ENCODE results near the gene ENTR1. TPM values are rescaled to one million over a fixed set of nuclear protein-coding genes. Genes with fewer than 3 reads are reported as not detected.

ENTR1 gene
- total and polyA plus RNA-seq, 2 of the 13 experiments (the other 11 are each of a cell fraction or from before 2014, with no cell fraction given): 70.1 to 76.4 TPM

DNA sequence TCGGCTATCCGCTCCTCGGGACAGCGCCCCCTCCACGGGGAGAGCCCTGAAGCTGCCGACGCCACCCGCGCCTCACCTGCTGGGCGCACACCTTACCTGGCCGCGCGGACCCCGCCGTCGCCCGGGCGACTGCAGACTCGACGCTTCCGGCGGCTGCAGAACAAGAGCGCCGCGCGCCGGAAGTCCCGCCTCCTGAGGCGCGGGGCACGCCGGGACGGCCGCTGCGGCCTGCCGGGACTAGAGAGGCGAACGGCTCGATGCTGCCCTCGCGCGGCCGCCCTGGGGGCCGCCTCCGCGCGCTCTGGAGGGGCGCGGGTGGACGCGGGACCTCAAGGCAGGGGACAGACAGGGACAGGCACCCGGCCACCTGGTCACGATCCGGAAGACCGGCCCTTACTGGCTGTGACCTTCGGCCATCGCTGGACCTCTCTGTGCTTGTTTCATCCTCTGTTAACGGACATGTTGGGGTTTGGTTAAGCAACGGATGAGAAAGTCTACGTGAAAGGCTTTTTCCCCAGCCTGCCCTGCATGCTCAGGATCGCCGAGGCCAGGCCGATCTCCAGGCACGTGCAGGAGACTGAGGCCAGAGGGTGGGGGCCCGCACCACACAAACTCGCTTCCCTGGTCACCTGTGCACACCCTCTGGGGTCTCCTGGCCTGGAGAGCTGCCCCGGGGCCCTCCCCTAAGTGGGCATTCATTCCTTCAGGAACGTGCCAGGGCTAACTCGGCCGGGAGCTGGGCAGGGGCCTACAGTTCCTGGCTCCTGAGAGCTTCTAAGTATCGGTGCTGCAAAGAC, 10.2 kb downstream of the ENTR1 start, which contains the start of gene SNAPC4 (continued):
- peak; percentile 92 for TF ChIP-seq HOXA3 (CRISPR knock-in tag; IDR thresholded peaks at IDR 0.05)
- TF ChIP-seq KDM5B (CRISPR knock-in tag; IDR thresholded peaks at IDR 0.05; ENCODE audit: borderline replicate concordance): no peak; the same call in 1 of the 2 replicates
- TF ChIP-seq ZNF251 (CRISPR knock-in tag; IDR thresholded peaks at IDR 0.05): no peak
- no peak for TF ChIP-seq SOX13 (IDR thresholded peaks at IDR 0.05)
- TF ChIP-seq SOX13 (CRISPR knock-in tag; conservative IDR thresholded peaks at IDR 0.05 in 1 of 2, IDR thresholded peaks at IDR 0.05 in 1 of 2): no peak
- 0 out of 2 replicates have a peak, but pooled peaks have one; percentile 13 for TF ChIP-seq SP5 (CRISPR knock-in tag; IDR thresholded peaks at IDR 0.05; ENCODE audit: borderline replicate concordance, low read depth)
- peak; percentile 88 for TF ChIP-seq REPIN1 (CRISPR knock-in tag; IDR thresholded peaks at IDR 0.05; ENCODE audit: borderline replicate concordance, low read depth)
- no peak for TF ChIP-seq HNRNPUL1 (IDR thresholded peaks at IDR 0.05; ENCODE audit: low read depth, low read length)
- TF ChIP-seq, protein P1, sequence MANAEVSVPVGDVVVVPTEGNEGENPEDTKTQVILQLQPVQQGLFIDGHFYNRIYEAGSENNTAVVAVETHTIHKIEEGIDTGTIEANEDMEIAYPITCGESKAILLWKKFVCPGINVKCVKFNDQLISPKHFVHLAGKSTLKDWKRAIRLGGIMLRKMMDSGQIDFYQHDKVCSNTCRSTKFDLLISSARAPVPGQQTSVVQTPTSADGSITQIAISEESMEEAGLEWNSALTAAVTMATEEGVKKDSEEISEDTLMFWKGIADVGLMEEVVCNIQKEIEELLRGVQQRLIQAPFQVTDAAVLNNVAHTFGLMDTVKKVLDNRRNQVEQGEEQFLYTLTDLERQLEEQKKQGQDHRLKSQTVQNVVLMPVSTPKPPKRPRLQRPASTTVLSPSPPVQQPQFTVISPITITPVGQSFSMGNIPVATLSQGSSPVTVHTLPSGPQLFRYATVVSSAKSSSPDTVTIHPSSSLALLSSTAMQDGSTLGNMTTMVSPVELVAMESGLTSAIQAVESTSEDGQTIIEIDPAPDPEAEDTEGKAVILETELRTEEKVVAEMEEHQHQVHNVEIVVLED (CRISPR knock-in tag; IDR thresholded peaks at IDR 0.05; ENCODE audit: borderline replicate concordance): peak; percentile 87
- no peak for TF ChIP-seq MIER3 (CRISPR knock-in tag; IDR thresholded peaks at IDR 0.05; ENCODE audit: borderline replicate concordance)
- TF ChIP-seq, protein P2, sequence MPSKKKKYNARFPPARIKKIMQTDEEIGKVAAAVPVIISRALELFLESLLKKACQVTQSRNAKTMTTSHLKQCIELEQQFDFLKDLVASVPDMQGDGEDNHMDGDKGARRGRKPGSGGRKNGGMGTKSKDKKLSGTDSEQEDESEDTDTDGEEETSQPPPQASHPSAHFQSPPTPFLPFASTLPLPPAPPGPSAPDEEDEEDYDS (CRISPR knock-in tag; IDR thresholded peaks at IDR 0.05): peak; percentile 56; the same call in 1 of the 2 replicates
- peak; percentile 58; the same call in 1 of the 2 replicates for TF ChIP-seq GLI4 (CRISPR knock-in tag; IDR thresholded peaks at IDR 0.05; ENCODE audit: borderline replicate concordance)
- TF ChIP-seq, protein P3, sequence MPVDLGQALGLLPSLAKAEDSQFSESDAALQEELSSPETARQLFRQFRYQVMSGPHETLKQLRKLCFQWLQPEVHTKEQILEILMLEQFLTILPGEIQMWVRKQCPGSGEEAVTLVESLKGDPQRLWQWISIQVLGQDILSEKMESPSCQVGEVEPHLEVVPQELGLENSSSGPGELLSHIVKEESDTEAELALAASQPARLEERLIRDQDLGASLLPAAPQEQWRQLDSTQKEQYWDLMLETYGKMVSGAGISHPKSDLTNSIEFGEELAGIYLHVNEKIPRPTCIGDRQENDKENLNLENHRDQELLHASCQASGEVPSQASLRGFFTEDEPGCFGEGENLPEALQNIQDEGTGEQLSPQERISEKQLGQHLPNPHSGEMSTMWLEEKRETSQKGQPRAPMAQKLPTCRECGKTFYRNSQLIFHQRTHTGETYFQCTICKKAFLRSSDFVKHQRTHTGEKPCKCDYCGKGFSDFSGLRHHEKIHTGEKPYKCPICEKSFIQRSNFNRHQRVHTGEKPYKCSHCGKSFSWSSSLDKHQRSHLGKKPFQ (CRISPR knock-in tag; IDR thresholded peaks at IDR 0.05; ENCODE audit: insufficient replicate concordance): no peak
- no peak for TF ChIP-seq MED8 (CRISPR knock-in tag; IDR thresholded peaks at IDR 0.05; ENCODE audit: insufficient replicate concordance)
- TF ChIP-seq ZNF572 (CRISPR knock-in tag; IDR thresholded peaks at IDR 0.05): no peak
- TF ChIP-seq ZNF777 (CRISPR knock-in tag; IDR thresholded peaks at IDR 0.05): 0 out of 2 replicates have a peak, but pooled peaks have one; percentile 25
- TF ChIP-seq ZNF839 (CRISPR knock-in tag; IDR thresholded peaks at IDR 0.05; ENCODE audit: borderline replicate concordance): no peak
- peak; percentile 22 for TF ChIP-seq RBM39 (IDR thresholded peaks at IDR 0.05; ENCODE audit: low read depth, low read length, poor library complexity, severe bottlenecking)
- no peak for TF ChIP-seq TP53 (CRISPR knock-in tag; conservative IDR thresholded peaks at IDR 0.05)
- TF ChIP-seq JDP2 (CRISPR knock-in tag; IDR thresholded peaks at IDR 0.05; ENCODE audit: borderline replicate concordance): no peak
- no peak for TF ChIP-seq ZNF678 (CRISPR knock-in tag; IDR thresholded peaks at IDR 0.05)
- TF ChIP-seq KAT7 (CRISPR knock-in tag; IDR thresholded peaks at IDR 0.05; ENCODE audit: borderline replicate concordance): no peak
- no peak for TF ChIP-seq NR2F1 (CRISPR knock-in tag; IDR thresholded peaks at IDR 0.05)
- TF ChIP-seq RFXAP (CRISPR knock-in tag; IDR thresholded peaks at IDR 0.05; ENCODE audit: borderline replicate concordance): peak; percentile 80; the same call in 1 of the 2 replicates
- TF ChIP-seq FIP1L1 (IDR thresholded peaks at IDR 0.05; ENCODE audit: borderline replicate concordance, insufficient read depth, low read depth, low read length): no peak
- no peak for TF ChIP-seq KLF11 (CRISPR knock-in tag; IDR thresholded peaks at IDR 0.05)
- TF ChIP-seq BHLHE40 (IDR thresholded peaks at IDR 0.05; ENCODE audit: low read length): no peak; the same call in 1 of the 2 replicates

Data from HepG2 (cell line).